Retina (tissue), 1 donor: ENCODE measurements around the gene IL36RN.

Experiments used
- DNase-seq: peaks from one replicate; pipeline ENCODE4 v3.0.0-alpha.2; 2016

Gene IL36RN

DNA sequence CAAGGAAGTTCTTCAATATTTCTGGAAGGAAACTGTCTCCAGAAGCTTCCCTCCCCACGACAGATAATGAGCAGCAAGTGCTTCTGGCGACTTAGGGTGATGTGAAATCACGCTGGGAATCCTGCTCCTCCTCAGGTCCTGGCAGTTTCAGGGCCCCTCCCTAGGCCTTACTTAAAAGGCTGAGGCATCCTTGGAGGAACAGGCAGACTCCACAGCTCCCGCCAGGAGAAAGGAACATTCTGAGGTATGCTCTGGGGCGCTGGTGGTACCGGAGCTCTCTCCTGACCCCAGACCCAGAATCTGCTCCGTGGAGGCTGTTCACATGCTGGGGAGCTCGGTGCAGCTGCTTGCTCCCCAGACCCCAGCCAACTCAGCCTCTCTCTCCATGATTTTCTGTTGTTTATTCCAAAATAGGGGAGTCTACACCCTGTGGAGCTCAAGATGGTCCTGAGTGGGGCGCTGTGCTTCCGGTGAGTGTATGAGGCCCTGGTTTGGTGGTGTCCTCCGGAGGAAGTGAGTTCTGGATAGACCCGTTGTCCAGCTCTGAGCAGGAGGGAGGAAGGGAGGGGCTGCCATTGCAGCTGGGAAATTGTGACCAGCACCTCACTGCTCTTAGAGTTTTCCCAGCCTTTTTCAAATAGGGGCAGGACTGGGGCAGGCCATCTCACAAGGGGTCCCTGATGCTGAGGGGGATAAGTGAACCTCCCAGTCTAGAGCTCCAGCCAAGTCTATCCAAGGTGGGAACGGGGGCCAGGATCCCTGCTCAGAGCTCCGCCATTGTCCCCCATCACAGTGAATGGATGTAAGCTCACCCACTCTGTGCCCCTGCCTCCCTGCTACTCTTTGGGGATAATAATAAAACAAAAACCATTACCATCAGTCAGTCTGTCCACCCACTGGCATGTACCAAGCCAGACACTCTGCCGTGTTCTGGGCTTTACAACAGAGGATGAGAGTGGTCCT, at the start of gene IL36RN:
Gene IL36RN, plus strand, starts transcription at position 201 of the 963 bp plus-strand sequence. Its CDS starts 241 bp downstream, at position 442.
- no peak for DNase-seq

DNA sequence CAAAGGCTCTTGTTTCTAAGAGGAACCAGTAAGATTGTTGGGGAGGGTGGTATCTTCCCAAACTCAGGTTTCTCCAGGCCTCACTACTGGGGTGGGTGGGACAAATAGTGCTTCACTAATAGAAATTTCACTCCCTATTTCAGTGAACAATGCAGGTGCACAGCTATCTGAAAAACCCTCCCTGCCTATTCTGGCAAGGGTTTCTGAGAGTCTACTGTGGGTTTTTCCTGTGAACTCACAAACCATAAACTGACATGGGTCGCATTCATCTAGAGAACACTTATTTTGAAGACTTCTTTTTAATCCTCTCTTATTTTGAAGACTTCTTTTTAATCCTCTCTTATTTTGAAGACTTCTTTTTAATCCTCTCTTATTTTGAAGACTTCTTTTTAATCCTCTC, 49.4 kb upstream of the IL36RN start:
- no peak for DNase-seq

DNA sequence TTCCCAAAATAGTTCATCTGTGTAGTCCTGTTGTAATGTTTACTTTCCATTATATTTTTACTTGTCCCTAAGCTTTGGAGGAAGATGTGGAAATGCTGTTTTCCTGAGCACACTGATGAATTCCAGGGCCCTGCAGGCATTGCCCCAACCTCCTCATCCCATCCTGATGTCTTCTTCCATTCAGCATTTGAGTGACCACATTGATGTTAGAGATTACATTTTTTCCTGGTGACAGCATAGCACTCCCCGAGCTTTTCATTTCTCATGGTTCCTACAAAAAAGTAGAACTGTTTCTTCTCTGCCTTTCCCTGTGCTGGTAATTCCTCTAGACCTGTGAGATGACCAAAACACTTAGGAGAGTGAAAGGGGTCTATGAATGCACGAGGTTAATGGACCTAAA, 48.9 kb upstream of the IL36RN start:
- no peak for DNase-seq

DNA sequence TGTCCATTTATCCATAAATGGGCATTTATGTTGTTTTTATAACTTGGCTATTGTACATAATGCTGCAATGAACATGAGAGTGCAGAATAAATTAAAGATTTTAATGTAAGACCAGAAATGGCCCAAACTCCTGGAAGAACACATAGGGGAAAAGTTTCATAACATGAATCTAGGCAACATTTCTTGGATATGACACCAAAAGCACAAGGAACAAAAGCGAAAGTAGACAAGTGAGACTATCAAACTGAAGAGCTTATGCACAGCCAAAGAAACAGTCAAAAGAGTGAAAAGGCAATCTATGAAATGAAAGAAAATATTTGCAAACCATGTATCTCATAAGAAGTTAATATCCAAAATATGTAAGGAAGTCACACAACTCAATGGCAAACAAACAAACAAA, 47.9 kb upstream of the IL36RN start:
- DNase-seq: no peak

DNA sequence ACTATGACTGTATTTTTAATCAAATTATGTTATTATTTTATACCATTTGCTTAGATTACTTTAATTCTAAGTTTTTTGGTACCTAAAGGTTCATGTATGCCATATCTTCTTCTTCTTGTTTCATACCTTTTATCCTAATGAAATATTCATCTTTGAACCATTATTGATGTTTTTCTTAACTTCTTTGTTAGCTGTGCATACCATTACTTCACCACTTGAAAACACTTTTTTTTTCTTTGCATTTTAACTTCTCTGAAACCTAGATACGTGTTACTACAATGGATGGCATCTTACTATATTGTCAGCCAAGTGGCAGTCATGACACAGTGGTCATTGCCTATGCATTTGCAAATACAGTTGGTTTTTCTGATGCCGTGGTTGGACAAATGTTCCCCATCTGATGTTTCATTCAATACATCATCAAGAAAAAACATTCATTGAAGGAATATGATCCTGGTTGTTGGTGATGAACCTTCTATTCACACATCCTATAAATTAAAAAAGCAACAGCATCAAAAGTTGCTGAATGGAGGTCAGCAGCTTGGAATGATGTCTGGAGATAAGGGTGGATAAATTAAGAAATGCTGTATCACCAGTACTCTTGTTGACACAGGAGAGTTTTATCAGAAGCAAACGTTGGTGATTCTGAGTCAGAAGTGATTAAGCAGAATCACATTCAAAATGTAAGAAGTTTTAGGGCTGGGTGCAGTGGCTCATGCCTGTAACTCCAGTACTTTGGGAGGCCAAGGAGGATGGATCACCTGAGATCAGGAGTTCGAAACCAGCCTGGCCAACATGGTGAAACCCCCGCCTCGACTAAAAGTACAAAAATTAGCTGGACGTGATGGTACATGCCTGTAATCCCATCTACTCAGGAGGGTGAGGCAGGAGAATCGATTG, 46.3 kb upstream of the IL36RN start:
- DNase-seq: no peak

DNA sequence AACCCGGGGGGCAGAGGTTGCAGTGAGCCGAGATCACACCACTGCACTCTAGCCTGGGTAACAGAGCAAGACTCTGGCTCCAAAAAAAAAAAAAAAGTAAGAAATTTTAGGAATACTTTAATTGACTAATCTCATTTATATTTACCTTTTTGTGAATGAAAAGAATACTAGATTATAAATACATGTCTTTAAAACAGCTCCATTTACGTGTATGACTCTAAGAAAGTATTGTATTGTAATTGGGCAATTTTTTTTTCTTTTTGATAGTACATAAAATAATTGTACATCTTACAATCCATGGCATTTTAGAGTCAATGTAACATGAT, 45.7 kb upstream of the IL36RN start:
- no peak for DNase-seq

DNA sequence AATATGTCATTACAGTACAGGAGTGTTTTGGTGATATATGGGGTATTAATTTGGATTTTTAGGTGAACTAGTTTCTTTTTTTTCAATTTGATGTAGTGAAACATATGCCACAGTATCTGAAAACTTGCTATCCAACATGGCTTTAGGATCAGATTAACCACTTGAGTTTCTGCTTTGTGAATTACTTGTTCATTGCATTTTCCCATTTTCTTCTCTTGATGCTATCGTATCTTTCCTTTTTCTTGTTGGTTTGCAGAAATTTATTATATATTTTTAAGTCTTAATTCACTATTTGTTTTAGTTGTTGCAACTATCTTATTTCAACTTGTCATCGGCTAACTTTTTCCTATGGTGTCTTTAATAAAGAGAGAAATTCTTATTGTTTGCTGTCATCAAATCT, 44.9 kb upstream of the IL36RN start:
- no peak for DNase-seq

DNA sequence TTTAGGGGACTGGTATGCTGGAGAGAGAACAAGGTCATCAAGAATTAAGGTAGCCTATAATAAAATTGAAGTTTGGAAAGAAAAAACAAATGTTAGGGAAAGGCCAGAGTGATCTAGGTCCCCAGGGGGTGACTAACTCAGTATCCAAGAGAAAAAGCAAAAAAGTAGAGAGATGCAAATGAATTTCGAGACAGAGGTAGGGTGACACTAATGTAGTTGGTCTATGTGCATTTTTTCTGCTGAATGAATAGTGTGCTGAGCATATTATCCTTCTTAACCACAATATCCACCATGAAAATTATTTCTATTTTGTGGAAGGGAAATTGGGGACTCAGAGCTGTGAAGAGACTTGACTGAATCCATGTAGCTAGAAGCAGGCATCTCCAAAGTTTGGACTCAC, 44.0 kb upstream of the IL36RN start:
- DNase-seq: no peak

DNA sequence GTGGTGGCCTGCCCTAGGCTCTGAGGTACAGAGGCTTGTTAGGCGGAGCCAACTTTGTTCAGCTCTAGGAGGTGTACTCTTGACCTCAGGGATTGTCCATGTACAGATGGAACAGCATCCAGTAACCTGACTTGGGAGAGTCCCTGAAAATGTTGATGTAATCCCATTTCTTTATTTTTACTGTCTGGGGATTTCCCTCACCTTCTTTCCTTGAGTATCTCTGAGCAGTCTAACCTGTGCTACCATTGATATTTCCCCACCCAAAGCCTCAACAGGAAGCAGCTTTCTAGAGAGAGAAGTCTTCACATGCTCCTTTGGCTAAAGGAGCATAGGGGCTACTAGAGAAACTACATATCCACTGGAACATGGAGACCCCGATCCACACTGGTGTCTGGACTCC, 43.3 kb upstream of the IL36RN start:
- DNase-seq: no peak

DNA sequence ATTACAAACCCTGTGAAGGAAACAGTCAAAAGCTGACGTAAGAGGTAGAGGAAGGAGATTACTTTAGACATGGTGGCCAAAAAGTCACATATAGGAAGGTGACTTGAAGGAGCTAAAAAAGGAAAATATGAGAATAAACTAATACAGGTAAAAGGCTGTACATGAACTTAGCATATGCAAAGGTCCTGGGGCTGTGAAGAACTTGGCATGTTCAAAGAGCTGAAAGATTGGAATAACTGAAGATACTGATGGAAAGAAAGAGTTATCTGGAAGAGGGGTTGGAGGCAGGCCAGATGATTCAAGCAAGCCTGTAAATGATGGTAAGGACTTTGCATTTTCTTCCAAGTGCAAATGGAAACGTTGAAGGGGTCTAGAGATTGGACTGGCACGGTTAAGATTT, 40.5 kb upstream of the IL36RN start:
- no peak for DNase-seq

DNA sequence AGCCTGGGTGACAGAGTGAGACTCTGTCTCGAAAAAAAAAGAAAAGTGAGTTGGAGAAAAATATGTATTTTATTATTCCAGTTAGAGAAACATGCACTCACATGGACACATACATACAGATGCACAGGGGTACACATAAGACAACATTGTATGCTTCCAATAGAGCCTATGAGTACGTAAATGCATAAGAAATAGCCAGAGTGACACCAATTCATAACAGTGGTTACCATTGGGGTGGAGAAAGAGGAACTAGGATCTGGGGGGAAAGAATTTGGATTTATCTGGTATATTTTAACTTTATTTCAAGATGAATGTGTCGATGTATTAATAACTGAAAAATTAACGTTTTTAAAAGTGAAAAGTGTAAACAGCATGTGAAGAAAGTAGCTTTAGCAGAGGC, 37.7 kb upstream of the IL36RN start:
- DNase-seq: no peak

DNA sequence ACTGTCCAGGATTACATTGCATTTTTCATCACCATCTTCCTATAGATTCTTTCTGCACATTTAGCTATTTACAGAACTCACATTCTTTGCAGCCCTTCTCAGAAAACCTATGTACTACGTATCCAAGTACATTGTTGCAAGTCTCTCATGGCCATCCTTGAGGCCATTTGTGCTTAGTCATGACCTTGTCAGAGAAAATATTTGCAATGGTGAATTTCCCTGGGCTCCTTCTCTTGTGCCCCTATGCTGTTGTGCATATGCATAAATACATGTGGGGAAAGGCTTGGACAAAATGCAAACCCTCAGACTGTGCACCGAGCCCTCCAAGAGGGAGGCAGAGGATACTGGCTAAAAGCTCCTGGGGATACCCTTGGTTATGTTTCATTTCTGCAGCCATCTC, 34.2 kb upstream of the IL36RN start:
- DNase-seq: no peak

DNA sequence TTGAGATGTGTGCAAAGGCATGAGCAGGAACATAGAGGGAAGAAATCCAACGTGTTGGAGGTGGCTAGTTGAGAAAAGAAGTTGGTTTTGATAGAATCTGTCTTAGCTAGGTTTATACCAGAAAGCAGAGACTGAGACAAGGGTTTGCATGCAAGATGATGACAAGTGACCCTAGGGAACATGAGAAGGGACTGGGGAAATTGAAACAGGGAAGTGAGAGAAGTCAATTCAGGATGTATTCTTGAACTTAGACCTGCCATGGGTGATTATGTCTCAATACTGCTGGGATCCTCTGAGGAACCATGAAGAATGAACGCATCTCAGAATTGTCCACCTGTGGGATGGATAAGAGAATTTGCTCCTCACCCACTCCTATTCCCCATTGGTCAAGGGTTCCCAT, 33.3 kb upstream of the IL36RN start:
- DNase-seq: no peak

DNA sequence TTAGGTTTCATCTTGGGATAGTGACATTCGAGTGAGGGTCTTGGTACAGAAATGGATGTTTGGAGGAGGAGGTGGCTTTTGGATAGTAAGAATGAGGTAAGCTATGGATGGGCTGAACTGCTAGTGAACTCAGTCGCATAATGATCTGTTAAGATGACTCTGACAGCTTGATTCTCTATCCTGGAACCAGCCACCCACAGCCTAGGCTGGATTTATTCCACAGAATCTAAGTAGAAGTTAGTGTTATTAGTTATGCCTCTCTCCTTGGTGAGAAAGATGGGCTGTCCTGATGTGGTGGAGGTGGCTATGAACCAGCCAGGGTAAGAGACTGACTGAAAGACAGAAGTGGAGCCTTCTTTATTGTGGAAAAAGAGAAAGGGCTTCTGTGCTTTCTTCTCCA, 31.3 kb upstream of the IL36RN start:
- no peak for DNase-seq

DNA sequence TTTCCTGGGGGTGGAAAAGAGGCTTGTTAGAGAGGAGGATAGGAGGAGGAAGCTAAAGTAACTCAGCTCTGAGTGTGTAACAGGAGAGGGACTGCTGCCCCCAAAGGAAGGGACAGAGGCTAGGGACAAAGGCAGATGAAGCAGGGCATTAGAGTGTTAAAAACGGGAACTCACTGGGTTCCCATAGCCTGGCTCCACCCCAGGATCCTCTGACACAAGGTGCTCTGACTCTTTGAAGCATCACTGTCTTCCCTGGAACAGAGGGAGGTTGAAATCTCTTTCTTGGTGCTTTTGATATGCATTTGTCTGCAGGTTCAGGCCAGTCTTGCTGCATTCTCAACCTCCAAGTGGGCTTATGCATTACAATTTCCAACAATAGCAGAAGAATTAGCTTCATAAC, 30.9 kb upstream of the IL36RN start:
- no peak for DNase-seq

DNA sequence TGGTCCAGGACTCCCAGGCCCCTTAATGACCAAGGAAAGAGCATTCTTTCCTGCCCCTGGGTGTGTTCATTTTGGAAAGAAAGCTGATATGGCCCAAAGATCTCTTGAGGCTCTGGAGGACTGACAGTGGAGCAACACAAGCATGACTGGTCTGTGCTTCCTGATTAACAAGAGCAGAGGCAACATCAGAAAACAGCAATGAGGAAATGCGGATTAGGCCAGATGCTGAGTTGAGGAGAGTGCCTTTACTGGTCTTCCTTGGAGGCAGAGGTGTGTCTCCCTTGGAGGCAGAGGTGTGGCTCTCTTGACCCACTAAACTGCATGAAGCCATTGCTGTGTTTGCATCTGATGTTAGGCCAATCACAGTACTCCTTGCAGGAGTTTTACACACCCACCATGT, 26.3 kb upstream of the IL36RN start:
- DNase-seq: no peak

DNA sequence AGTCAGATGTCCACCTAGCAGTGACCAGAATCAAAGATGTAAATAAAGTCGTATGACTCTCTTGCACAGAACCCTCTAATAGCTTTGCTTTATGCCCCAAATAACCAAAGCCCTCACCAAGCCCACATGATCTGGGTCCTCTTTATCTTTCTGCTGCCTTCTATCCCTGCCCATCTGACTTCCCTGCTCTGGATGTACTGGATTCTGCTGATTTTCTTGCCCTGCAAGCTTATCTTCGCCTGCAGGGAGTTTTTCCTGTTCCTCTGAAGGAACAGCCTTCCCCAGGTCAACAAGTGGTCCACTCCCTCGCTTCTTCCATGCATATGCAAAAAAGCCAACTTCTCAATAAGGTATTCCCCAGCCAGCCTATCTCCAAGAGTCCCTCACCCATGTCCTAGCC, 25.0 kb upstream of the IL36RN start:
- DNase-seq: no peak

DNA sequence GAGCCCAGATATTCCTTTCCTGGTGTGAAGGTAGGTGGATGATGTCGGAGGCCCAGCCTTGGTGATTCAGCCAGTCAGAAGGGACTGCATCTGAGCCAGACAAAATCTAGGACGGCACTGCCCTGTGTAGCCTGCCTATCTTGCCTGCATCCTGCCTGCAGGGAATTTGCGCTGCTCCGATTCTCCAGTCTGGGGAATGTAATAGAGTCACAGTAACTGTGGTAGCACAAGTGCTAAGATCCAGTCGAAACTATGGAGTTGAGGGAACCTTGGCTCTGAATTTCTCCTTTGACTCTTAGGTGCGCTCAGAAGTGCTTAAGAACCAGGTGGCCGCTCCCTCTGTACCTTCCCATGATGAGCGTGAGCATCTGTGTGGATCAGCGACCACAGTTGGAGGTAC, 22.2 kb upstream of the IL36RN start:
- DNase-seq: no peak

DNA sequence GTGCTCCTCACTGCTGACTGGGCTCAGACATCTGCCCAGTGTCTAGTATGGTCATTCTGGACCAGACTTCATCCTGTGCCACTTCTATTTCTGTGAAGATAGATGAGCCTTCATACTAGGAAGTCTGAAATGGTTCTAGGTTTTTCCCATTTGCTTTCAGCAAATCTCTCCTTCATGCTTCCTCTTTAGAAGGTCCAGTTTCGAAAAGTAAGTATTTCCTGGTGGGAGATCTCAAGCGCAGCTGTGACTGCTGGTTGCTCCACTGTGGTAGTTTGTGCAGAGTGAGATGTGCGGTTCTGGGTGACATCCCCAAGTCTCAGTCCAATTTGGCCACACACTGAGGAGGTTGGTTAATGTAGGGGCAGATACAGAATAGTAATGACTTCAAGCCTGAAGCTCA, 20.7 kb upstream of the IL36RN start:
- DNase-seq: no peak

DNA sequence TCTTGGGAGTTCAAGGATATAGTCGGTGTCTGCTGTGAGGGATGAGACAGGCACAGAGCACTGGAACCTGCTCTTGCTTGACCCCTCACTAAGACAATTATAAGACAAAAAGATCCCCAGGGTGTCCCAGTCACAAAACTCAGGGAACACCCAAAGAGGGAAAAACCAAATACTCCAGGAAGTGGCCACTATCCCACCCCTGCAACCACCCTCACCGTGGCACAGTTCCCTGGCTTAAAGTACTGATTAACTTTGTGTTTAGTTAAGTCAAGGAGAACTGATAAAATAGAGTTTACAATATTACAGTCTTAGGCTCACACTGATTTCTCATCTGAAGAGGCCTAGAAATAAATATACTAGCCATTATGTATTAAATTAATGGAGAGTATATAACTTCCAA, 19.8 kb upstream of the IL36RN start:
- no peak for DNase-seq

DNA sequence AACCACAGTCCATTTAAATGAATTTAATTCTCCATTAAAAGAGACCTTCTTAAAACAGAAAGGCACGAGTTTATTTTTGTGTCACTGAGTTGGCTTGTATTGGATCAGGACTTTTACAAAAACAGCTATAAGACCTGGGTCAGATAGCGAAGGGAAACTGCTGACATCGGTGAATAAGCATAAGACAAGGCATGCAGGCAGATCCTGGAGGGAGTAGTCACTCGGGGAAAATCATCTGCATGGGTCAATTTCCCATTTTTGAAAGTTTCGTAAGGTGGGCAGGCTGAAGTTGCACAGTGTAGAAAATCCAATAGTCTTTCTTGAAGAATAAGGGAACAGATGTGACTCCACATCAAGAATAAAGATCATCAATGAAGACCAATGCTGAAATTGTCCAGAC, 19.3 kb upstream of the IL36RN start:
- no peak for DNase-seq

DNA sequence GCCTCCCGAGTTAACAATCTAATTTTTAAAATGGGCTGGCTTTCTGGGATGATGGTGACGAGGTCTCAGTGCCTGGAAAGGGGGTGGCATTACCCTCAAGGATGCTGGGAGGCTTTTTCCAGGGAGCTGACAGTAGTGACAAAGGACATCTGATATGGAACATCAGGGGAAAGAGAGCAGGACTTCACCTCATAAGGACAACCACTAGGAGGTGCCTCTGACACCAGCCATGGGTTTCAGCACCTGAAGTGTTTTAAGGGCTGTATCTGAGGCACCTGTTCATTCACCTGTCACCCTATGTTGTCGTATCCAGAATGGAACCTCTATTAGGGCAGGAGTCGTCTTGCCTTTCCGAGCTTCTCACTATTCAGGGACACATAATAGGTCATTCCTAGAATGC, 17.1 kb upstream of the IL36RN start:
- no peak for DNase-seq

DNA sequence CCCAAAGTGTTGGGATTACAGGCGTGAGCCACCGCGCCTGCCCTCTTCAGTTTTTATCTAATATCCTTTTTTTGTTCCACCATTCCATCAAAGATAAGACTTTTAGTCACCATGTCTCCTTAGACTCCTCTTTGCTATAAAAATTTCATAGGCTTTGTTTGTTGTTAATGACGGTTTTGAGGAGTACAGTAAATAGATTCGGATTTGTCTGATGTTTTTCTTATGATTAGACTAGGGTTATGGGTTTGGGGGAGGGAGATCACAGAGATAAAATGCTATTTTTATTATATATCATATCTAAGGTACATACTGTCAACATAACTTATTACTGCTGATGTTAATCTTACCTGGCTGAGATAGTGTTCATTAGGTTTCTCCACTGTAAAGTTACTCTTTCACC, 12.5 kb upstream of the IL36RN start:
- DNase-seq: no peak
